GM18858 (cell line): ENCODE results near the gene DNAAF3.
"Not testable (repeated sequence)": the region's sequence is repeated elsewhere in the genome, so short reads cannot be mapped to it uniquely, and the experiment has no call there.

Experiments used
- ATAC-seq: cut with Tn5 transposase; IDR thresholded peaks from one replicate; pipeline ENCODE4 v1.9.1; 2021; ENCODE audit not compliant: unreplicated experiment

DNAAF3 gene

DNA sequence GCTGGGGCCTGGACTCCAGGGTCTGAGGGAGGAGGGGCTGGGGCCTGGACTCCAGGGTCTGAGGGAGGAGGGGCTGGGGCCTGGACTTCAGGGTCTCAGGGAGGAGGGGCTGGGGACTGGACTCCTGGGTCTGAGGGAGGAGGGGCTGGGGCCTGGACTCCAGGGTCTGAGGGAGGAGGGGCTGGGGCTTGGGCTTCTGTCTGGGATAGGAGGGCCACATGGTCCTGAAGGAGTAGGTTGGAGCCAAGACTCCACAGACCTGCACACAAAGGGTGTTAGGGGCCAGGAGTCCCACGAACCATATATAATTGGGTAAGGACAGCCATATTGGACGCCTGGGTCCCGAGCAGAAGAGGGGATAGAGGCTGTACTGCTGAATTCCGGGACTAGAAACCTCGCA, 10.6 kb downstream of the DNAAF3 start:
- not testable (repeated sequence) for ATAC-seq

DNA sequence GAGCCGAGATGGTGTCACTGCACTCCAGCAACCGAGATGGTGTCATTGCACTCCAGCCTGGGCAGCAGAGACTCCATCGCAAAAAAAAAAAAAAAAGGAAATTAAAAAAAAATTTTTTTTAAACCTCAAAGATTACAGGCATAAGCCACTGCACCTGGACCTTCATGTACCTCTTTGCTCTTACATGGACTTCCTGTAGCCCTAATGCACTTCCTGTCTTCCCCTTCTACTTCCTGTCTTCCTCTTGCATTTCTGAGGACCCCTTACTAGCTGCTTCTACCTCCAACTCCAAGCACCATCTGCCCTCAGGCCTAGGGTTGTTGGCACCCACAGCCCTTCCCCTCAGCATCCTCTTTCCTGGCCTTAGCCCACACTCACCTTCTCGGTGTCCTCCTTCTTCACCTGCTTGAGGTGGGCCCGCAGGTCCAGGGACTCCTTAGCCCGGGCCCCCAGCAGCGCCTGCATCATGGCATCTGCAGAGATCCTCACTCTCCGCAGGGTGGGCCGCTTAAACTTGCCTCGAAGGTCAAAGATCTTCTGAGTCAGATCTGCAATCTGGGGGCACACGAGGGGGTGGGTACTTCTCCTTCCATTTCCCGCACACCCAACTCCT, 12.7 kb downstream of the DNAAF3 start:
- ATAC-seq = no peak

DNA sequence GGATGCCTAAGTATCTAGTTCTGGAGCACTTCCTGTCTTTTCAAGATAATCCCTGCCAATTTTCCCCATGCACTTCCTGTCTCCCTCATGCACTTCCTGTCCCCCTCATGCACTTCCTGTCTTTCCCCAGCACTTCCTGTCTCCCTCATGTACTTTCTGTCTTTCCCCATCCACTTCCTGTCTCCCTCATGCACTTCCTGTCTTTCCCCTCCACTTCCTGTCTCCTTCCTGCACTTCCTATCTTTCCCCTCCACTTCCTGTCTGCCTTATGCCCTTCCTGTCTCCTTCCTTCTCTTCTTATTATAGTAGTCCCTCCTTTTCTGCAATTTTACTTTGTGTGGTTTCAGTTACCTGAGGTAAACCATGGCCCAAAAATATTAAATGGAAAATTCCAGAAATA, 14.4 kb downstream of the DNAAF3 start:
- no peak for ATAC-seq

DNA sequence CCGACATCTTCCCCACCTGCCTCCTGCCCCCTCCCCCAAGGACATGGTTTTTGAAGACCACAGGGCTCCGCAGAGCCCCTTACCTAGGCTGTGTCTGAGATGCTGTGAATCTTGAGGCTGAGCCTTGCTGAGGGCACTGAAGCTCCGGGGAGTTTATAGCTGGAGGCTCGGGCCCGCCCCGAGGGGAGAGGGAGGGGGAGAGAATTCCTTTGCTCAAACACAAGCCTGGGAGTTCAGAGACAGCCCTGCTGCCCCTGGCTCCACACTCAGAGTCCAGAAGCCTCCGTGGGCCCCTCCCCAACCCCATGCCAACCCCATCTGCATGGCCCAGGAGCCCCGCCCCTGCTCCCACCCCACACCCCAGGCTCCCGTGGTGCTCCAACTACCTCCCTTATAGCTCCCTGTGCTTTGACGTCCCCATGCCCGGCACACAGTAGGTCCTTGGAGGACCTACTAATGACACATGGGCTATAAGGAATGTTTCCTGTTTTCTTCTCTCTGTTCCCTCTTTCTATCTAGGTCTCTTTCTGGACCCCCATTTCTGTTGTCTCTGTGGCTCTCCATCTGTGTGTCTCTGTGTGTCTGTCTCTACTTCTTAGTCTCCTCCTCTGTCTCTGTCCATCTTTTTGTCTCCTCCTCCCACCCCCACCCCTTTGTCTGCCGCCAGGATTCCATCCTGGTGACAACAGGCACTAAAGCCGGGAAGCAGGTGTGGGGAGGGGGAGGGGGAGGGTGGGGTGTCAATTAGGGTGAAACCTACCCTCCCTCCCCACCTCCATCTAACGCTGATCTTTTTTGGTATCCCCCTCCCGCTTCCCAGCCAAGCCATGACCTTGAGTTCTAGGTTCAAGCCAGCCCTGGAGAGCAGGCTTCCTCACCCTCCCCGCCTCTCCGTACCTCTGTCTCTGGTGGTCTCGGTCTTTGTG, 17.1 kb downstream of the DNAAF3 start, which contains the start of gene TNNT1:
Gene TNNT1, minus strand, starts transcription at position 129 of the 926 bp plus-strand sequence. CDS start 2,049 bp downstream, outside the sequence.
- ATAC-seq = no peak

DNA sequence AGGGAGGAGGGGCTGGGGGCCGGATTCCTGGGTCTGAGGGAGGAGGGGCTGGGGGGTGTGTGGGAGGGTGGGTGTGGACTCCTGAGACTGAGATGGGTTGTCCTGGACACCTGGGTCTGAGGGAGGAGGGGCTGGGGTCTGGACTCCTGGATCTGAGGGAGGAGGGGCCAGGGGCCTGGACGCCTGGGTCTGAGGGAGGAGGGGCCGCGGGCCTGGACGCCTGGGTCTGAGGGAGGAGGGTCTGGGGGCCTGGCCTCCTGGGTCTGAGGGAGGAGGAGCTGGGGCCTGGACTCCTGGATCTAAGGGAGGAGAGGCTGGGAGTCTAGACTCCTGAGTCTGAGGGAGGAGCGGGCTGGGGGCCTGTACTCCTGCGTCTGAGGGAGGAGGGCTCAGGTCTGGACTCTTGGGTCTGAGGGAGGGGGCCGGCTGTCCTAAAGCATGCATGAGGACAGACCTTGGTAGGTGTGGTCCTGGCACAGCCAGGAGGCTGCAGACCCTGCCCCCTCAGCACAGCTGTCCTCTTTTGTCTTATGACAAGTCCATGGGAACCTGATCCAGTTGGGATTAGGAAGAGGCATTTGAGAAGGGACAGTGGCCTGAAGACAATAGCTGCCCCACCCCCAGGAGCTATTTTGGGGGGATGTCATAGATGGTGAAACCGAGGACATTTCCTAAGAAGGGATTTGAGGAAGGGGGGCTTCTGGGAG, 18.7 kb downstream of the DNAAF3 start:
- no peak for ATAC-seq

DNA sequence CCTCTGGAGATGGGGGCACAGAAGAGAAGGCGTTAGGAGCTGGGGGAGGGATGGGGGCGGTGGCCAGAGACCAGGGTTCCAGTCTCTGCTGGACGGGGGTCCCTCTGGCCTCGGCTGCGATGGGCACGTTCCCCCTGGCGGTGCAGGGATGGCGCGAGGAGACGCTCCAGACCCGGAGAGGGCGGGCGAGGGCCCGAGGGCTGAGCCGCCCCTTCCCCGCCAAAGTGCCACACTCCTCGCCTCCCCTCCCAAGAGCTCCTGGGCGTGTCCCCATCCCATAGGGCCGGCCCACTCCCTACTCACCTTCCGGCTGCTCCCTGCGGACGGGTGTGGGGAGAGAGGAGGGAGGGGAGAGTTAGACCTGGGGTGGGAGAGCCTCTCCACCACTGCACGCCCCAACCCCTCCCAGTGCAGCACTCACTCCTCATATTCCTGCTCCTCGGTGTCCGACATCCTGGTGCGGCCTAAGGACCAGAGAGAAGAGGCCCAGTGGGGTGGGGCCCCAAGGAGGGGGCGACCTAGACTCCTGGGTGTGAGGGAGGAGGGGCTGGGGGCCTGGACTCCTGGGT, 19.6 kb downstream of the DNAAF3 start:
- no peak for ATAC-seq

DNA sequence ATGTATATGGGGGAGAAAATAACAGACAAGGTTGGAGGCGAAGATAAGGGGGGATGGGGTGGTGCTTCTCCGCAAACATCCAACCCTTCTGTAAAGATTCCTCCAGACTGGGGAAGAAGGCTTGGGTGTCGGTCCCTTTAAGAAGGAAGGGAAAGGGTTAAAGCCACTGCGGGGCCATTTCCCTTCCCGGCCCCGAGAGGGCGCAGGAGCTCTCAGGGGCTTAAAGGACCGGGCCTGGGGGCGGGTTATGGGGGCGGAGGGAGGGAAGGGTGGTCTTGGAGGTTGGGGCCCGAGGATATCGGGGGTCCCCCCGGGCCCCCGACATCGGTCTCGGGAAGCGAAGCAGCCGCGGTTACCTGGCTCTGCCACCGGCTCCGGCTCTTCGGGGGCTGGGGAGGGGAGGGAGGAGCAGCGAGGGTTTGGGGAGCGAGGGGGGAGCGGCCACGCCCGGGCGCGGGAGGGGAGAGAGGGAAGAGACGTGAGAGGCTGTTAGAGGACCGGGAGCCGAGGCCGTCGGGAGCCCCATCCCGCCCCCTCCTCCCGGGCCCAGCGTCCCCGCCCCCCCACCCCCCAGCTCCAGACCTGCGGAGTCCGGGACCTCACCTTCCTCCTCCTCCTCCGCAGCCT, 20.2 kb downstream of the DNAAF3 start:
- ATAC-seq = no peak

DNA sequence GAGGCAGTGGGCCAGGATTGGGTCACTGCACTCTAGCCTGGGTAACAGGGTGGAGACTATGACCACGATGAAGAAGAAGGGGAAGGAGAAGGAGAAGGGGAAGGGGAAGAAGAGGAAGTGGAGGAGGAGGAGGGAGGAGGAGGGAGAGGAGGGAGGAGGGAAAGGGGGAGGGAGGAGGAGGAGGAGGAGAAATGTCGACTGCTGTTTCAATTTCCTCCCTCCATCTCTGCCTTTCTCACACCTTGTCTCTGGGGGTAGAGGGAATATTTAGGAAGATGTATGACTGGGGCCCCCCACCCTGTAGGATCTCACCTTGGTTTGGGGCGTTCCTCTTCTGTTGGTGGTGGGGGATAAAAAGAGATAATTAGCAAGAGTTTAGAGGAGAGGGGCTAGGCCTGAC, 21.2 kb downstream of the DNAAF3 start:
- ATAC-seq = no peak

DNA sequence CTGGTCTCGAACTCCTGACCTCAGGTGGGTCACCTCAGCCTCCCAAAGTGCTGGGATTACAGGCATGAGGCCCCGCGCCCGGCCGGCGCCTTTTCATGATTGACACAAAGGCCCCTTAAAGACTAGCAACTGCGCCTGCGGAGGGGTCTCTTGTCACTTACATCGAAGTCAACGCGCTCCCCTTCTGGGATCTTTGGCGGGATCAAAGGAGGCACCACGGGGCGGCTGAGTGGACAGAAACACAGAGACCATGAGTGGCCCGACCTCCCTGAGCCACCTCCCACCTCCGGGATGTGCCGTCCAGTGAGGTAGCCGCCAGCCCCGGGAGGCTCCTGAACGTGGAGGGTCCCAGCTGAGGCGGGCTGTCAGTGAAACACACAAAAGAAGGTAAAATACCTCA, 24.7 kb downstream of the DNAAF3 start:
- ATAC-seq = no peak

DNA sequence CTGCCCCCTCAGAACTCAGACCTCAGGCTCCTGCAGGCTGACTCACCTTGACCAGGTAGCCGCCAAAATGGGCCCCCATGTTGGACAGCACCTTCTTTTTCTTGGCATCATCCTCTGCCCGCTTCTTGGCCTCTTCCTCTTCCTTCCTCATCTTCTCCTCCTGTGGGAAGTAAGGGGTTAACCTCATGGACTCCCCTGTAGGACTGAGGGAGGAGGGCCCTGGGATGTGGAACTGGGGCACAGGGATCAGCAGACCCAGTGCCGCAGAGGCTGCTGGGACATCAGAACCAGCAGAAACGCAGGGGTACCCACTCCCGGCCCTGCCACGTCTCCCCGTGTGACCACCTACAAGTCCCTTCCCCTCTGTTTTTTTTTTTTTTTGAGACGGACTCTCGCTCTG, 28.5 kb downstream of the DNAAF3 start:
- ATAC-seq = no peak

DNA sequence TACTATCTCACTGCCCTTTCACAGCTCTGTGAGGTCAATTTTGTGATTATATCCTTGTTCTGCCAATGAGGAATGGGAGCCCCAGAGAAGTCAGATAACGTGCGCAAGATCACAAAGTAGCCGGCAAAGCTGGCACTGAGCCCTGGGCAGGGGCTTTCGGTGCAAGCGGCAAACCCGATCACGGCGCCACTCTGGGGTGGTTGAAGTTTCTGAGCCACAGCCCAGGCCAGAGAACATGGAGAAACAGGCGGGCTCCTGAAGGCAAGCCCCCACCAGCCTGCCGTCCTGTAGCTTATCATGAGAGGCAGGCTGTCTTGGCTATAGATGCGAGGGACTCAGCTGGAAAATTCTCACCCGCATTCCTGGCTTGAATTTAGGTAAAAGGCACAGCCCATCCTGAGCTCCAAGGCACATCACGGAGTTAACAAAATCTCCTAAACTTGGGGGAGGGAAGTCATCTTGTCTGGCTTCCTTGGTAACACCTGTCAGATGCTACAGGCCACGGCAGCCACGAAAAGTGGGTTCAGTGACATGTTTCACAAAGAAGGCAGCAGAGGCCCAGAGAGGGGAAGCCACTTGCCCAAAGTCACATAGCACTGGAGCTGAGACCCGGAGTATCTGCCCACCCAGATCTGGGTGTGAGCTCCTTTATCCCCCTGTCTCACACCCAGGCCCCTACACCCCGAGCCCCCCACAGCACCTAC, 29.9 kb downstream of the DNAAF3 start:
- no peak for ATAC-seq

DNA sequence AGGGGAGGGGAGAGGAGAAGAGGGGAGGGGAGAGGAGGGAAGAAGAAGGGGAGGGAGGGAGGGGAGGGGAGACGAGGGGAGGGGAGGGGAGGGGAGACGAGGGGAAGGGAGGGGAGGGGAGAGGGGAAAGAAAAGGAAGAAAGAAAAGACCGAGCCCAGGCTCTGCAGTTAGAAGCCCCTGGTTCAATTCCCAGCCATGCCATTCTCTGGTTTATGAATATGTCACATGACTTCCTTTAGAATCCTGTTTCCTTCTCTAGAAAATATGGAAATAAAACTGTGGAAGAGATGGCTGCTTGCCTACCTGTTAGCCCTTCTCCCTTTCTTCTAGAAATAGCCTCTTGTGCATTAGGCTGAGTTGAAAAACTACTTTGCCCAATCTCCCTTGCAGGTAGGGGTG, 31.7 kb downstream of the DNAAF3 start:
- ATAC-seq = no peak

DNA sequence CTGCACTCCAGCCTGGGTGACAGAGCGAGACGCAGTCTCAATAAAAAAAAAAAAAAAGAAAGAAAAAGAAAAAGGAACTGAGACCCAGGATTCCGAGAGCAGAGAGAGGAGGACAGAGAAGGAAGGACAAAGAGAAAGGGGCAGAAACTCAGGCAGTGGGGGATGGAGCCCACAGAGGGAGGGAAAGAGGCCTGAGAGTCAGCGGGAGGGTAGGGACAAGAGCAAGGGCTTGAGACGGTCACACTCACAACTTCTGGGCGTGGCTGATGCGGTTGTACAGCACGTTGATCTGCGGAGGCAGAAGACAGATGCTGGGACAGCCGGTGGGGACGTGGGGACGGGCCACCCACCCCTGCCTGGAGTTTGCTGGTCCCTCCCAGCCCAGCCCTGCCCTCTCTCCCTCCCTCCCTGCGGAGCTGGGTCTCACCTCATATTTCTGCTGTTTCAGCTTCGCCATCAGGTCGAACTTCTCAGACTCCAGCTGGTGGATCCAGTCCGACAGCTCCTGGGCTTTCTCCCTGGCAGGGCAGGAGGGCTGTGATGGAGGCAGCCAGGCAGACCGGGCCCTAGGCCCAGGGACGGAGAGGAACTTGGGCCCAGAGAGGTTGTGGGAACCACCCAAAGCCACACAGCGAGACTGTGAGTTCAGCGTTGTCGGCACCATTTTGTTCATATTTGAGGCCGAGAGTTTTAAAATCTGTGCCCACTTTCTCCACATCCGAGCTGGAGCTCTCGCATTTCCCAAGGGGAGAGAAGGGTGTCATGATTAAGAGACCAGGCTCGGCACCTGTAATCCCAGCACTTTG, 32.6 kb downstream of the DNAAF3 start:
- ATAC-seq = no peak

DNA sequence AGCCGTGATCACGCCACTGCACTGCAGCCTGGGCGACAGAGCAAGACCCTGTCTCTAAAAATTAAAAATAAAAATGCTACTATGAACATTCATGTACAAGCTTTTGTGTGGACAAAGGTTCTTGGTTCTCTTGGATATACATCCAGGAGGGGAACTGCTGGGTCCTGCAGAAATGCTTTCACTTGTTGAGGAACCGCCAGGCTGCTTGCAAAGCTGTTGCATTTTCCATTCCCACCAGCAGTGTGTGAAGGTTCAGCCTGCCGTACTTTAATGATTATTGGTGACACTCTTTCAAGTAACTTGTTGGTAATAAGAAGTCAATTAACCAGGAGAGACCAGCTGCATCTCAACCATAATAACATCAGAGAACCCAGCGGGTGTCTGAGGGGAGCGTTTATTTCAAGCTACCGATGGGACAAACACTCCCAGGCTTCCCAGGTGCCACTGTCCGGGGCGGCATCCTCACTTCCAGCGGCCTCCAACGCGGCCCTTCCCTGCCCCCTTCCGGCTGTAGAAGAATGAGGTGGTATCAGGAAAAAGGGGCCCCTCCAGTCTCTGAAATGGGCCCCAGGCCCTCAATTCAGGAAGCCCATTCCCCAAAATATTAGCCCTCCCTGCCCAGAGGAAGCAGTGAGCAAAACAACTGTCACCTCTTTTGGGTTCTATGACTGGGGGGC, 33.8 kb downstream of the DNAAF3 start:
- ATAC-seq = no peak

DNA sequence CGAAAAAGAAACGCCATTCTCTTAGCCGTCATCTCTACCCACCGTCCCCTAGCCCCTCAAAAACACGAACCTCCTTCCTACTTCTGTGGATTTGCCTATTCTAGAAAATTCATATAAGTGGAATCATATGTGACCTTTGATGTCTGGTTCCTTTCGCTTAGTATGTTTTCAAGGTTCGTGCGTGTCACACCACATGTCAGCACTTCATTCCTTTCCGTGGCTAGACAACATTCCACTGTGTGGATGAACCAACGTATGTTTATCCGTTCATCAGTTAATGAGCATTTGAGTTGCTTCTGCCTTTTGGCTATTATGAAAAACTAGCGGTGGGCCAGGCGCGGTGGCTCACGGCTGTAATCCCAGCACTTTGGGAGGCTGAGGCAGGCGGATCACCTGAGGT, 35.0 kb downstream of the DNAAF3 start:
- ATAC-seq = no peak

DNA sequence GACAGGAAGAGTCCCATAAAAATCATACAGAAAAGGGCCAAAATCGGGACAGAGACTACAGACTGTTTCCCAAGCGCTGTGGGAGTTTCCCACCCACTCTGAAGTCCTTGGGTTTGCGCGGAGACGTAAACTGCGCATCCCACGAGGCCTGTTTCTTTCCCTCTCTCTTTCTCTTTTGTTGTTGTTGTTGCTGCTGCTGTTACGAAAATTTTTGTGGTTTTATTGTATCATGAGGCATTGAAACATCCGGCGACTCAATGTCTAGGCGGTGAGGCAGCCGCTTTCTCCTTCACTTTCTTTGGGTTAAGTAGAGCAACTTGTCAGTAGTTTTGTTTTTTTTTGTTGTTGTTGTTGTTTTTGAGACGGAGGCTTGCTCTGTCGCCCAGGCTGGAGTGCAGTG, 47.4 kb downstream of the DNAAF3 start:
- ATAC-seq = no peak

DNA sequence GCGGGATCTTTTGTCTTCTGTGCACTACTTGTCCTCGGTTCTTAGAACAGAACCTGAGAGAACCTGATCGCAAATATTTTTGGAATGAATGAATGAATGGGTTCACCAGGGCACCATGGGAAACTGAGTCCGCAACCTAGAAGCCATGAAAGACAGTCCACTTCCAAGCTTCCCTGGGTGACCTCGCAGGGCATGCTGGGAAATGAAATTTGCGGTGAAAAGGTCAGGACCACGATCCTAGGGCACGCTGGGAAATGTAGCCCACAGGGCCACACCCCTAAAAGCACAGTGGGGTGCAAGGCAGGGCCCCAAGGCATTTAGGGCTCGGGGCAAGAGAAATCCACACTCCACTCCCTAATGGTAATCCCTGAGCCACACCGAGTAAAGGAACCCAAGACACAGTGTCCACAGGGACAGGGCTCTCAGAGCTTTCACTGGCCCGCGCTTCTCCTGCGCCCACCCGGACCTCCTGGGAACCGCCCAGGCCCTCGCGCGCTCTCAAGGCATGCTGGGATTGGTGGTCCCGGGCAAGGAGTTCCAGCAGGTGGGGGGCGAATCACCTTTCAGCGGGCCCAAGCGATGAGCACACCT, 47.9 kb downstream of the DNAAF3 start:
- ATAC-seq = no peak

DNA sequence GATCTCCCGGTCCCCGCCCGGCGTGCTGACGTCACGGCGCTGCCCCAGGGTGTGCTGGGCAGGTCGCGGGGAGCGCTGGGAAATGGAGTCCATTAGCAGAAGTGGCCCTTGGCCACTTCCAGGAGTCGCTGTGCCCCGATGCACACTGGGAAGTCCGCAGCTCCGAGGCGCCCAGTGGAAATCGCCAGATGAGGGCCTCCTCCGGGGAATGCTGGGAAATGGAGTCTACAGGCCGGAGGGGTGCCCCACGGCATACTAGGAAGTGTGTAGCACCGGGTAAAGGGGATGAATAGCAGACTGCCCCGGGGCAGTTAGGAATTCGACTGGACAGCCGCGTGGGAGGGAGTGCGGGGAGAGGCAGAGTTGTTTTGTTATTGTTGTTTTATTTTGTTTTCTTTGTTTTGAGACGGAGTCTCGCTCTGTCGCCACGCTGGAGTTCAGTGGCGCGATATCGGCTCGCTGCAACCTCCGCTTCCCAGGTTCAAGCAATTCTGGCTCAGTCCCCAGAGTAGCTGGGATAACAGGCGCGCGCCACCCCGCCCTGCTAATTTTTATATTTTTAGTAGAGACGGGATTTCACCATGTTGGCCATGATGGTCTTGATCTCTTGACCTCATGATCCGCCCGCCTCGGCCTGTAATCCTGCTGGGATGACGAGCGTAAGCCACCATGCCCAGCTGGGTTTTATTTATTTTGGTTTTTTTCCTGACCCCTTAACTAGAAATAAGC, 48.6 kb downstream of the DNAAF3 start:
- peak; percentile 67 for ATAC-seq
